ENCODE measurements around the gene ETV6.
A peak's percentile ranks its signal among the peaks of the same experiment; 100 is the strongest.
"Not testable (repeated sequence)": the region's sequence is repeated elsewhere in the genome, so short reads cannot be mapped to it uniquely, and the experiment has no call there.

The ETV6 gene

GRCh38 chr12:11649413-11650285 lies at the start of gene ETV6:
TSS of gene ETV6 (plus strand) at chr12:11649674. CDS start at chr12:11650128, 454 bp downstream.
- peak; percentile 52 to 68 for DNase-seq (ENCODE audit: extremely low read depth in 1 of 2, low read depth in 1 of 2)

GRCh38 chr12:11600199-11600598 lies 49.3 kb upstream of the ETV6 start:
- no peak for DNase-seq (ENCODE audit: extremely low read depth in 1 of 2, low read depth in 1 of 2)

- no peak for DNase-seq (ENCODE audit: extremely low read depth in 1 of 2, low read depth in 1 of 2)
Measured at GRCh38 chr12:11601647-11602046, 47.8 kb upstream of the ETV6 start.

GRCh38 chr12:11607313-11608081 lies 42.0 kb upstream of the ETV6 start:
- DNase-seq (ENCODE audit: extremely low read depth in 1 of 2, low read depth in 1 of 2) = no peak

GRCh38 chr12:11609045-11609444 lies 40.4 kb upstream of the ETV6 start:
- DNase-seq (ENCODE audit: extremely low read depth in 1 of 2, low read depth in 1 of 2) = no peak

- DNase-seq (ENCODE audit: extremely low read depth in 1 of 2, low read depth in 1 of 2) = no peak
Measured at GRCh38 chr12:11615481-11615880, 34.0 kb upstream of the ETV6 start.

GRCh38 chr12:11618046-11618445 lies 31.4 kb upstream of the ETV6 start:
- no peak for DNase-seq (ENCODE audit: extremely low read depth in 1 of 2, low read depth in 1 of 2)

- peak in 1 of 2 donors; percentile 1 for DNase-seq (ENCODE audit: extremely low read depth in 1 of 2, low read depth in 1 of 2)
Measured at GRCh38 chr12:11621797-11622423, 27.6 kb upstream of the ETV6 start.

GRCh38 chr12:11622876-11623281 lies 26.6 kb upstream of the ETV6 start:
- DNase-seq (ENCODE audit: extremely low read depth in 1 of 2, low read depth in 1 of 2) = no peak

- no peak for DNase-seq (ENCODE audit: extremely low read depth in 1 of 2, low read depth in 1 of 2)
Measured at GRCh38 chr12:11623382-11623781, 26.1 kb upstream of the ETV6 start.

- no peak for DNase-seq (ENCODE audit: extremely low read depth in 1 of 2, low read depth in 1 of 2)
Measured at GRCh38 chr12:11624116-11624515, 25.4 kb upstream of the ETV6 start.

GRCh38 chr12:11627709-11628108 lies 21.8 kb upstream of the ETV6 start:
- DNase-seq (ENCODE audit: extremely low read depth in 1 of 2, low read depth in 1 of 2) = not testable (repeated sequence)

- DNase-seq (ENCODE audit: extremely low read depth in 1 of 2, low read depth in 1 of 2) = no peak
Measured at GRCh38 chr12:11628353-11628752, 21.1 kb upstream of the ETV6 start.

- DNase-seq (ENCODE audit: extremely low read depth in 1 of 2, low read depth in 1 of 2) = no peak
Measured at GRCh38 chr12:11630046-11630706, 19.3 kb upstream of the ETV6 start.

GRCh38 chr12:11631288-11631687 lies 18.2 kb upstream of the ETV6 start:
- no peak for DNase-seq (ENCODE audit: extremely low read depth in 1 of 2, low read depth in 1 of 2)

GRCh38 chr12:11631881-11632280 lies 17.6 kb upstream of the ETV6 start:
- not testable (repeated sequence) for DNase-seq (ENCODE audit: extremely low read depth in 1 of 2, low read depth in 1 of 2)

GRCh38 chr12:11633968-11634367 lies 15.5 kb upstream of the ETV6 start:
- no peak for DNase-seq (ENCODE audit: extremely low read depth in 1 of 2, low read depth in 1 of 2)

- no peak for DNase-seq (ENCODE audit: extremely low read depth in 1 of 2, low read depth in 1 of 2)
Measured at GRCh38 chr12:11635341-11635740, 14.1 kb upstream of the ETV6 start.

GRCh38 chr12:11638315-11638916 lies 11.1 kb upstream of the ETV6 start:
- DNase-seq (ENCODE audit: extremely low read depth in 1 of 2, low read depth in 1 of 2) = no peak

GRCh38 chr12:11639454-11639853 lies 10.0 kb upstream of the ETV6 start:
- DNase-seq (ENCODE audit: extremely low read depth in 1 of 2, low read depth in 1 of 2) = no peak

- DNase-seq (ENCODE audit: extremely low read depth in 1 of 2, low read depth in 1 of 2) = no peak
Measured at GRCh38 chr12:11641522-11641921, 8.0 kb upstream of the ETV6 start.
